Keratinocyte (primary cell): Measurements from ENCODE around the gene HOXD1. TPM values are rescaled to one million over a fixed set of nuclear protein-coding genes. Genes with fewer than 3 reads are reported as not detected.

Source experiments
- DNase-seq: peaks from one replicate; pipeline ENCODE4 v3.0.0-alpha.2; 2011; ENCODE audit warnings: low read depth, missing footprints, low spot score
- FAIRE-seq: peaks from 2 replicates; lab custom pipeline; 2011; peaks lifted over from hg19 to GRCh38; lab: Jason Lieb, UNC
- H2AFZ ChIP-seq: 2 replicates; pipeline ENCODE4 v1.6.0; 2012; ENCODE audit warnings: low read length, control low read depth, inconsistent platforms; ENCODE audit not compliant: control insufficient read depth
- H3K27ac ChIP-seq: 2 replicates; pipeline ENCODE4 v1.5.1; 2011; ENCODE audit warnings: low read length; ENCODE audit not compliant: control insufficient read depth, insufficient read depth
- H3K27me3 ChIP-seq: 3 replicates; pipeline ENCODE4 v1.6.0; 2011; ENCODE audit warnings: low read length; ENCODE audit not compliant: control insufficient read depth, insufficient read depth; ENCODE audit errors: extremely low read depth
- H3K36me3 ChIP-seq, 2 experiments: 2 replicates in 1 of 2; 3 replicates in 1 of 2; pipeline ENCODE4 v1.5.1; 2011; ENCODE audit warnings: low read length in 2 of 2, mild to moderate bottlenecking in 1 of 2; ENCODE audit not compliant: control insufficient read depth in 2 of 2, insufficient read depth in 2 of 2; ENCODE audit errors: extremely low read depth in 1 of 2
- H3K4me1 ChIP-seq: 3 replicates; pipeline ENCODE4 v1.5.1; 2011; ENCODE audit warnings: low read length; ENCODE audit not compliant: control insufficient read depth, insufficient read depth; ENCODE audit errors: extremely low read depth
- H3K4me2 ChIP-seq: 3 replicates; pipeline ENCODE4 v1.6.0; 2011; ENCODE audit warnings: low read depth, low read length; ENCODE audit not compliant: control insufficient read depth, insufficient read depth; ENCODE audit errors: extremely low read depth
- H3K4me3 ChIP-seq, 3 experiments: fragments of 200-600 bp in 1 of 3; sonication (generic) in 1 of 3; 2 replicates in 2 of 3; 3 replicates in 1 of 3; pipeline ENCODE4 v1.5.1; 2011 to 2016; ENCODE audit warnings: low read length in 3 of 3, mild to moderate bottlenecking in 3 of 3, control low read depth in 2 of 3, inconsistent platforms in 1 of 3, low read depth in 1 of 3, mixed read lengths in 1 of 3, mixed run types in 1 of 3, moderate library complexity in 1 of 3; ENCODE audit not compliant: control insufficient read depth in 2 of 3, insufficient read depth in 2 of 3; ENCODE audit errors: extremely low read depth in 1 of 3
- H3K79me2 ChIP-seq: 2 replicates; pipeline ENCODE4 v1.6.0; 2012; ENCODE audit warnings: low read length; ENCODE audit not compliant: control insufficient read depth, insufficient read depth
- H3K9ac ChIP-seq: 3 replicates; pipeline ENCODE4 v1.6.0; 2011; ENCODE audit warnings: low read length; ENCODE audit not compliant: control insufficient read depth, insufficient read depth; ENCODE audit errors: extremely low read depth
- H3K9me1 ChIP-seq: 3 replicates; pipeline ENCODE4 v1.6.0; 2011; ENCODE audit warnings: low read length; ENCODE audit not compliant: control insufficient read depth, insufficient read depth; ENCODE audit errors: extremely low read depth
- H3K9me3 ChIP-seq: 2 replicates; pipeline ENCODE4 v1.5.1; 2012; ENCODE audit warnings: low read depth, low read length; ENCODE audit not compliant: control insufficient read depth
- H4K20me1 ChIP-seq: 3 replicates; pipeline ENCODE4 v1.6.0; 2011; ENCODE audit warnings: low read length; ENCODE audit not compliant: control insufficient read depth, insufficient read depth; ENCODE audit errors: extremely low read depth
- CTCF ChIP-seq, 3 experiments: IDR thresholded peaks in 1 of 3; conservative IDR thresholded peaks in 1 of 3; optimal IDR thresholded peaks in 1 of 3; 2 replicates in 2 of 3; 3 replicates in 1 of 3; pipeline versions ENCODE3 to v1.5.1; 2011; ENCODE audit warnings: low read length in 3 of 3, mild to moderate bottlenecking in 3 of 3, moderate library complexity in 2 of 3, control low read depth in 1 of 3, inconsistent platforms in 1 of 3; ENCODE audit not compliant: insufficient read depth in 2 of 3; ENCODE audit errors: extremely low read depth in 1 of 3
- EZH2 ChIP-seq: IDR thresholded peaks from one replicate; pipeline ENCODE4 v1.6.1; 2012; ENCODE audit warnings: inconsistent platforms, mild to moderate bottlenecking, low read length, moderate library complexity
- dilution Hi-C: fragments of 300-500 bp; cut with MboI; formaldehyde crosslinking; loops from one replicate; pipeline ENCODE4 v1.7.0; 2020; ENCODE audit warnings: low sequenced_read_pairs; ENCODE audit not compliant: extremely low pct_ligation_motif_present
- polyA plus RNA-seq, 5 experiments: library from polyadenylated mRNA; depleted of rRNA in 3 of 5; stranded (reverse) in 3 of 5; stranded (forward) in 1 of 5; unstranded in 1 of 5; fragments of >200 nt; gene quantifications; 1 replicate in 1 of 5; 2 replicates in 3 of 5; 3 replicates in 1 of 5; pipeline versions ENCODE4 v1.2.1 to v1.2.3, GENCODE V29; 2011 to 2012; ENCODE audit warnings: missing spikeins in 2 of 5, low read depth in 1 of 5, low replicate concordance in 1 of 5

The HOXD1 gene
- polyA plus RNA-seq, 1 donor (not counting 4 experiments of a cell fraction or from before 2014, with no cell fraction given) = not detected

DNA sequence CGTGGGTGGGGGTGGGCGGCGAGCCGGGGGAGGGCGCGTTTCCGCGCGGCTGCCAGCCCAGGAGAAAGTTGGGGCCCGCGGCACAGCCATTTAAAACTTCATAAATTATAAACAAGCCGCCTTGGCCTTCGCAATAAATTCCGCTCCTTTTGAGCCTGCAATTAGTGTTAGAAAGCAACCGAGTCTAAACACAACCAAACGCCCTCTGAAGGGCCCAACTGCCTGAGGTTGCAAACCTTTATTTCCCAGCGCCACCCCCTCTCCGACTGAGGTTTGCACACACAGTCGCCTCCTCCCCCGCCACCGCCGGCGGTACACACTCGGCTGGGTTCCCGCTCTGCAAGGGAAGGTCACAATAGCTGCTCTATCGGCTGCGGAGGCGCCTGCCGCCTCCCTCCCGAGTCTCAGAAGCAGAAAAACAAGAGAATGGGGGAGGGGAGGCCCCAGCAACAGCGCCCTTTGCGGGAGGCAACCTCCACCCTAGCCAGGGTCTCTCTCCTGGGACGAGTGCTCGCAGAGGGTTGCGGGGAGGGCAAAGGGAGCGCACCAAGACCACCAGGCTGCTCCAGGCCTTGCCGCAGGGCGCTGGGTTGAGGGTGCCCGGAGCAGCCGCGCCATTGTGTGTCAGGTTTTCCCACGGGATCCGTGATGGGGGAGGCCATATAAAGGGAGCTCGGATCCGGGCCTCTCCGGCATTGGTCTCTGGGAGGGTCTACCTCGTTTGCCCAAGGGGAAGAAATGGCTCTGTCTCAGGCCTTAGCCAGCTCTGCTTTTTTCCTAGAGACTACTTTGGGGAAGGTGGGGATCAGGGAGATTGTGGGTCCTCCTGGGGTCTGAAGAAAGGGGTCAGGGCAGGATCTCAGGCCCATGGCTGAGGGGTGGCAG is 13.4 kb upstream of the HOXD1 start:
- Histone ChIP-seq H3K4me1 (peaks cover 4% of the 10 kb centered on the region), H3K4me2 (no peak overlapping the region), H3K79me2 (no peaks in the 10 kb centered on the region)

GRCh38 chr2:176175709-176176607 is 12.5 kb upstream of the HOXD1 start:
- DNase-seq (no peak), FAIRE-seq (no peak)
- H2AFZ ChIP-seq = no peak overlapping the region
- H3K9me1 ChIP-seq = no peaks in the 10 kb centered on the region
- H3K9ac ChIP-seq = no peak overlapping the region
- H3K27ac ChIP-seq = no peak overlapping the region
- H3K36me3 ChIP-seq = no peaks in the 10 kb centered on the region
- peaks cover 5% of the 10 kb centered on the region for H3K9me3 ChIP-seq
- peaks cover 4% of the 10 kb centered on the region for H3K4me1 ChIP-seq
- peaks cover 2% of the 10 kb centered on the region for H4K20me1 ChIP-seq
- no peak overlapping the region for H3K4me2 ChIP-seq
- dilution Hi-C loops = no loop called here
- H3K27me3 ChIP-seq = peaks cover 92% of the 10 kb centered on the region
- TF ChIP-seq CTCF (optimal IDR thresholded peaks at IDR 0.05 in 1 of 3, IDR thresholded peaks at IDR 0.05 in 1 of 3, conservative IDR thresholded peaks at IDR 0.05 in 1 of 3; ENCODE audit: extremely low read depth in 1 of 3, insufficient read depth in 2 of 3, low read length in 3 of 3) (no peak), EZH2 (no peak)
- H3K79me2 ChIP-seq = no peaks in the 10 kb centered on the region
- H3K4me3 ChIP-seq = no peak overlapping the region

More for the DNA sequence above, 13.4 kb upstream of the HOXD1 start:
- peaks cover 99% of the 10 kb centered on the region for H3K27me3 ChIP-seq
- H3K9me3 ChIP-seq = peaks cover 5% of the 10 kb centered on the region
- no peak overlapping the region for H2AFZ ChIP-seq
- dilution Hi-C loops = loop anchor here (25.0 kb wide), 1 partner anchor 462 kb away; no protein-coding TSS in a partner anchor
- H3K36me3 ChIP-seq = no peaks in the 10 kb centered on the region
- H3K9me1 ChIP-seq = no peaks in the 10 kb centered on the region
- no peak for TF ChIP-seq EZH2
- no peak for TF ChIP-seq CTCF (optimal IDR thresholded peaks at IDR 0.05 in 1 of 3, IDR thresholded peaks at IDR 0.05 in 1 of 3, conservative IDR thresholded peaks at IDR 0.05 in 1 of 3; ENCODE audit: extremely low read depth in 1 of 3, insufficient read depth in 2 of 3, low read length in 3 of 3)
- FAIRE-seq (no peak), DNase-seq (no peak)
- no peak overlapping the region for H3K4me3 ChIP-seq
- peaks cover 2% of the 10 kb centered on the region for H4K20me1 ChIP-seq
- H3K9ac ChIP-seq = no peak overlapping the region
- no peak overlapping the region for H3K27ac ChIP-seq
